Measurements from ENCODE around the gene AXDND1. TPM values are rescaled to one million over a fixed set of nuclear protein-coding genes. Genes with fewer than 3 reads are reported as not detected.

AXDND1 gene
- total RNA-seq, 3 donors from 2014 or later: 0.48 to 1.8 (median 0.98) TPM

- no peak overlapping the region for H3K27ac ChIP-seq
- no peaks in the 10 kb centered on the region for H3K27me3 ChIP-seq
- H3K4me3 ChIP-seq: no peak overlapping the region
- TF ChIP-seq CTCF (IDR thresholded peaks at IDR 0.05) (no peak), POLR2A (IDR thresholded peaks at IDR 0.05) (no peak), POLR2AphosphoS5 (IDR thresholded peaks at IDR 0.05) (no peak)
- H3K9me3 ChIP-seq: no peaks in the 10 kb centered on the region
- DNase-seq (ENCODE audit: low spot score in 2 of 2): no peak
- no peaks in the 10 kb centered on the region for H3K36me3 ChIP-seq
- H3K4me1 ChIP-seq: no peaks in the 10 kb centered on the region
- intact Hi-C loops (cut with DNase I; ENCODE audit: low total_unique reads): no loop called here
Measured at GRCh38 chr1:179529482-179530195, 163.9 kb downstream of the AXDND1 start.

- no peak overlapping the region for H3K27ac ChIP-seq
- TF ChIP-seq POLR2AphosphoS5 (IDR thresholded peaks at IDR 0.05) (no peak), CTCF (IDR thresholded peaks at IDR 0.05) (no peak), POLR2A (IDR thresholded peaks at IDR 0.05) (no peak)
- intact Hi-C loops (cut with DNase I; ENCODE audit: low total_unique reads): no loop called here
Measured at GRCh38 chr1:179530352-179530751, 164.6 kb downstream of the AXDND1 start.

GRCh38 chr1:179541774-179542173 lies 176.0 kb downstream of the AXDND1 start:
- TF ChIP-seq CTCF (IDR thresholded peaks at IDR 0.05) (no peak), POLR2A (IDR thresholded peaks at IDR 0.05) (no peak), POLR2AphosphoS5 (IDR thresholded peaks at IDR 0.05) (no peak)
- H3K36me3 ChIP-seq: no peaks in the 10 kb centered on the region
- no peak overlapping the region for H3K4me3 ChIP-seq
- H3K4me1 ChIP-seq: no peaks in the 10 kb centered on the region
- H3K9me3 ChIP-seq: no peaks in the 10 kb centered on the region
- H3K27me3 ChIP-seq: no peaks in the 10 kb centered on the region
- intact Hi-C loops (cut with DNase I; ENCODE audit: low total_unique reads): no loop called here
- DNase-seq (ENCODE audit: low spot score in 2 of 2): no peak
- no peak overlapping the region for H3K27ac ChIP-seq

More at GRCh38 chr1:179530352-179530751, 164.6 kb downstream of the AXDND1 start:
- H3K36me3 ChIP-seq: no peaks in the 10 kb centered on the region
- H3K27me3 ChIP-seq: no peaks in the 10 kb centered on the region
- no peaks in the 10 kb centered on the region for H3K9me3 ChIP-seq
- DNase-seq (ENCODE audit: low spot score in 2 of 2): no peak
- no peaks in the 10 kb centered on the region for H3K4me1 ChIP-seq
- no peak overlapping the region for H3K4me3 ChIP-seq

GRCh38 chr1:179545321-179545720 lies 179.6 kb downstream of the AXDND1 start:
- Histone ChIP-seq H3K36me3 (no peaks in the 10 kb centered on the region), H3K4me3 (no peak overlapping the region), H3K9me3 (no peaks in the 10 kb centered on the region), H3K27me3 (no peaks in the 10 kb centered on the region), H3K4me1 (no peaks in the 10 kb centered on the region), H3K27ac (no peak overlapping the region)
- DNase-seq (ENCODE audit: low spot score in 2 of 2): no peak
- TF ChIP-seq POLR2AphosphoS5 (IDR thresholded peaks at IDR 0.05) (no peak), CTCF (IDR thresholded peaks at IDR 0.05) (no peak), POLR2A (IDR thresholded peaks at IDR 0.05) (no peak)
- intact Hi-C loops (cut with DNase I; ENCODE audit: low total_unique reads): no loop called here

- TF ChIP-seq POLR2A (IDR thresholded peaks at IDR 0.05) (no peak), POLR2AphosphoS5 (IDR thresholded peaks at IDR 0.05) (no peak), CTCF (IDR thresholded peaks at IDR 0.05) (no peak)
- no peaks in the 10 kb centered on the region for H3K36me3 ChIP-seq
- H3K27ac ChIP-seq: no peak overlapping the region
- no peak for DNase-seq (ENCODE audit: low spot score in 2 of 2)
- intact Hi-C loops (cut with DNase I; ENCODE audit: low total_unique reads): no loop called here
- no peaks in the 10 kb centered on the region for H3K9me3 ChIP-seq
- H3K27me3 ChIP-seq: no peaks in the 10 kb centered on the region
- no peaks in the 10 kb centered on the region for H3K4me1 ChIP-seq
- H3K4me3 ChIP-seq: no peak overlapping the region
Measured at GRCh38 chr1:179547021-179547535, 181.3 kb downstream of the AXDND1 start.
